Activated CD4-positive, alpha-beta memory T cell treated with anti-CD3 and anti-CD28 coated beads, Interleukin-2, amount 10 ng/mL, durations not matched to agents 7 days and 5 days (primary cell): Measurements from ENCODE around the gene CFAP91. TPM values are rescaled to one million over a fixed set of nuclear protein-coding genes. Genes with fewer than 3 reads are reported as not detected.
"Not testable (repeated sequence)": the region's sequence is repeated elsewhere in the genome, so short reads cannot be mapped to it uniquely, and the experiment has no call there.

Source experiments
- CTCF ChIA-PET: fragments of 350-600 bp; sonication (Branson Sonifier 250); formaldehyde crosslinking; loops from one replicate; lab custom pipeline; 2021; ENCODE audit warnings: antibody characterized with exemption, inconsistent platforms; lab: Charles Lee
- POLR2A ChIA-PET: fragments of 350-600 bp; sonication (Branson Sonifier 250); formaldehyde crosslinking; loops from one replicate; lab custom pipeline; 2021; ENCODE audit warnings: antibody characterized with exemption; lab: Charles Lee
- DNase-seq: peaks from one replicate; pipeline ENCODE4 v3.0.0-alpha.2; 2020
- H3K27ac Mint-ChIP-seq: one replicate; pipeline ENCODE4 v1.8.0; 2021; ENCODE audit warnings: mild to moderate bottlenecking, mixed read lengths
- H3K27me3 Mint-ChIP-seq: one replicate; pipeline ENCODE4 v1.8.0; 2021; ENCODE audit warnings: mixed read lengths
- H3K36me3 Mint-ChIP-seq: one replicate; pipeline ENCODE4 v1.8.0; 2021; ENCODE audit warnings: low read depth, mixed read lengths
- H3K4me1 Mint-ChIP-seq: one replicate; pipeline ENCODE4 v1.8.0; 2021; ENCODE audit warnings: mixed read lengths
- H3K4me3 Mint-ChIP-seq: one replicate; pipeline ENCODE4 v1.8.0; 2021; ENCODE audit warnings: mild to moderate bottlenecking, mixed read lengths
- H3K9me3 Mint-ChIP-seq: one replicate; pipeline ENCODE4 v1.8.0; 2021; ENCODE audit warnings: mixed read lengths
- total RNA-seq, 2 experiments: library from RNA; stranded (reverse); gene quantifications; one replicate each; pipeline ENCODE4 v1.2.3, GENCODE V29; 2021

Gene CFAP91
- total RNA-seq, 2 experiments from 2014 or later: not detected

DNA sequence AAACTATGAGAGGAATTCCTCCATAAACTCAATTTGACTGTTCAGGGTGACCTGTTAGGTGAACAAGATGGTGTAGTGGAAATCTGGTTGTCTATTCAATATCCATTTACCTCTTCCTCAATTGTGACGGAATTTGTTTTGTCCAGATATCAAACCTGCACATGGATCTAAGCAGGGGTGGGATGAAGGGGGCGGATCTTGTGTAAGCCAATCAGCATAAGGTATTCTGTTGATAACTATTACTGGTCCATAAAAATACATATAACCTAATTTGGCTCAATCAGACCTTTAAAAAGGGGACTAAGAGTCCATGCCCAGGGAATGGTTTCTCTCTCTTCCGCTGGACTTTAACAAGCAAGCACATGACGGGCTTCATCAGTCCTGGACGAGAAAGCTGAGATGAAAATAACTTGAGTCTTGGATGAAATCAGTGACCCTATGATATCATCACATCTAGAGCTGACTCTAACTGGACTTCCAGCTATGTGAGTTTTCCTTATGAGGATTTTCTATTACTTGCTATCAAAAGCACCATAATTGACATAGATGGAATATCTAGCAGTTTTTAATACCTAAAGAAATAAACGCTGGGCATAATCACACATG, 36.8 kb upstream of the CFAP91 start:
- ChIA-PET POLR2A (interaction anchor here (1.3 to 3.8 kb wide), 2 partner anchors 10 to 11 kb away, joined by 5 to 19 read pairs; partner anchors contain the start of gene COX17), CTCF (interaction anchor here (1.0 to 1.3 kb wide), 2 partner anchors 15 to 66 kb away, joined by 3 read pairs; no protein-coding TSS in a partner anchor)
- Mint-ChIP-seq H3K27ac (no peak overlapping the region), H3K9me3 (no peaks in the 10 kb centered on the region), H3K36me3 (peaks cover 42% of the 10 kb centered on the region), H3K4me1 (peaks cover 13% of the 10 kb centered on the region), H3K4me3 (no peak overlapping the region), H3K27me3 (no peaks in the 10 kb centered on the region)
- DNase-seq: no peak

DNA sequence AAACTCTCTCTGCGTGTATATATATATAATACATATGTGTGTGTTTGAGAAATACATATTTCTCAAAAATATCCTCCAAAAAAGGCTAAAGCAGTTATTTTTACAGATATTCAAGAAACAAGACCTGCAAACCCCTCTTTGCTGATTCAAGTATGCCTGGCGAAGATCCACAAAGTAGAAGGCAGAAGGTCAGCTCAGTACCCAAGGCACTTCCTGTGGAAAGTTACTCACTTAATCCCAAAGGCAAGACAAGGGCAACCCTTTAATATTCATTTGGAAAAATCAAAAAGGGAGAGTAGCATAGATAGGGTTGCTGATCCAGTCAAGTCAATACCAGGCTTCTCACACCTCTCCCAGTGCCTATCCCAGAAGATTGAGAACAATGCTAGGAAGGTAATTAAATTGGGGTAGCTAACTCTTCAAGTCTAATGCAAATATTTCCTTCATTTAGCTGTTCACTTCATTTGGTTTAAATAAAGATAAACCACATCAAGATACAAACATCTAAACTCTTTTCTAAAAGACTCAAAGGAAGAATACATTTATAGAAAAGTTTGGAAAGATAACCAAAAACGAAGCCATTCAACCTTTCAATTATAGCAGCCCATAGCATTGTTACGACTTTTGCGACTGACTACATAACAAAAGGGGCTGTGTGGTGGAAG, 32.8 kb upstream of the CFAP91 start:
- ChIA-PET POLR2A (no interaction called here), CTCF (no interaction called here)
- Mint-ChIP-seq H3K4me1 (peaks cover 16% of the 10 kb centered on the region), H3K36me3 (peaks cover 68% of the 10 kb centered on the region), H3K27me3 (no peaks in the 10 kb centered on the region), H3K9me3 (no peaks in the 10 kb centered on the region), H3K27ac (no peak overlapping the region), H3K4me3 (no peak overlapping the region)
- DNase-seq: no peak

DNA sequence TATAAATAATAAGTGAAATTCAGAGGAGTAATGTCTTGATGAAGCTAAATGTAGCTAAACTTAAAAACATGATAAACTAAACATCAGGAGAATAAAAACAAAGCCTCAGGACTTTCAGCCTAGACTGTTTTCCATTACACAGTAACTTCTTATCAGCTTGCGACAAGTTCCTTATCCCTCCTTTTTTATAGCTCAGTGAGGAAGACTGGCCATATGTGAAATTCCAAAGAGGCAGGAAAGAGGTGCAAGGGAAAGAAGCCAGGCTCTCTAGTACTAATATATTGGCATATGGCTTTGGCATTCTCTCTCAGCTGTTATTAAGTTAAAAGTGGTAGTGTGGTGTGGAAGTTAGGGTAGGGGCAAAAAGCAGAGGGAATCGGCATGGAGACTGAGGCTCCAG, 30.0 kb upstream of the CFAP91 start:
- no peaks in the 10 kb centered on the region for H3K27me3 Mint-ChIP-seq
- H3K36me3 Mint-ChIP-seq: peaks cover 60% of the 10 kb centered on the region
- no peak for DNase-seq
- H3K9me3 Mint-ChIP-seq: no peaks in the 10 kb centered on the region
- ChIA-PET POLR2A (interaction anchor here (0.8 to 2.4 kb wide), 4 partner anchors 10 to 423 kb away, joined by 3 to 9 read pairs (median 4); no protein-coding TSS in a partner anchor), CTCF (interaction anchor here (0.9 to 1.4 kb wide), 4 partner anchors 9 to 114 kb away, joined by 3 to 4 read pairs (median 4); partner anchors contain the start of gene CD80)
- H3K4me1 Mint-ChIP-seq: peaks cover 34% of the 10 kb centered on the region
- no peak overlapping the region for H3K27ac Mint-ChIP-seq
- H3K4me3 Mint-ChIP-seq: no peak overlapping the region

DNA sequence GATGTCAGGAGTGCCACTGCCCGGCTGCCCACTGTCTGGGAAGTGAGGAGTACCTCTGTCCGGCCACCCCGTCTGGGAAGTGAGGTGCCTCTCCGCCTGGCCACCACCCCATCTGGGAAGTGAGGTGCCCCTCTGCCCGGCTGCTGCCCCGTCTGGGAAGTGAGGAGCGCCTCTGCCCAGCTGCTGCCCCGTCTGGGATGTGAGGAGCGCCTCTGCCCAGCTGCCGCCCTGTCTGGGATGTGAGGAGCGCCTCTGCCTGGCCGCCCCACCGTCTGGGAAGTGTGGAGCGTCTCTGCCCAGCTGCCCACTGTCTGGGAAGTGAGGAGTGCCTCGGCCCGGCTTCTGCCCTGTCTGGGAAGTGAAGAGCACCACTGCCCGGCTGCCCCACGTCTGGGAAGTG, 28.9 kb upstream of the CFAP91 start:
- Mint-ChIP-seq H3K9me3 (no peaks in the 10 kb centered on the region), H3K4me1 (peaks cover 35% of the 10 kb centered on the region), H3K27ac (no peak overlapping the region), H3K4me3 (no peak overlapping the region), H3K36me3 (peaks cover 59% of the 10 kb centered on the region), H3K27me3 (no peaks in the 10 kb centered on the region)
- ChIA-PET CTCF (no interaction called here), POLR2A (no interaction called here)
- DNase-seq: no peak

DNA sequence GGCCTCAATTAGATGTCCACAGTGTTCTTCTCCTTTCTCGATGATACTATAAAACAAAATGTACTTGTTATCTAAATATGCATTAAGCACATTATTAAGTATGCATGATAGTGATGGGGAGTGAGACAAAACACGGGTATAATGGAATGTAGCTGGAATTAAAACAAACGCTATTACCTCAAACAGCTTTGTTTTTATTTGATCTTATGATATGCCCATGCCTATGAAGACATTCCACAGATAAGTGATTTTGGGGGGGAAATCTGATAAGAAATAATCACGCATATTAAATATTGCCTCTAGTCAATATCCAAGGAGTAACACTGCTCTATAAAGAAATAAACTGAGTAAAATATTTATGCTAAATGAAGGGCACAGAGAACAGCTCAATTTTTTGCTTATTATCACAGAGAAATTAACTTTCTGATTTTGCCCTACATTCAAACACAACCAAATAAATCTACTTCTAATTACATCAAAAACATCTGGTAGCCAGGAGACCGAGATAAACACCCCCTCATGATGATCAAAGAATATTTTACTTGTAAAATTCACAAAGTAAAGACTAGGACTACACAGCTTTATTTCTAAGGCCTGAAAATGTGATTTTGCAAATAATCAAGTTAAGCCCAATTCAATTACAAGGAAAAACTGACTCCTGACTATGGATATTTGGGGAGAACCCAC, 27.5 kb upstream of the CFAP91 start:
- POLR2A ChIA-PET: interaction anchor here (0.6 to 3.6 kb wide), 18 partner anchors 8 to 674 kb away, joined by 3 to 32 read pairs (median 7); partner anchors contain the start of genes ADPRH, CD80, GSK3B and LRRC58
- H3K27me3 Mint-ChIP-seq: no peaks in the 10 kb centered on the region
- H3K36me3 Mint-ChIP-seq: peaks cover 46% of the 10 kb centered on the region
- H3K4me3 Mint-ChIP-seq: peak overlapping the region; percentile 74
- peaks cover 33% of the 10 kb centered on the region for H3K4me1 Mint-ChIP-seq
- no peak for DNase-seq
- CTCF ChIA-PET: interaction anchor here (1.0 to 3.3 kb wide), 5 partner anchors 17 to 211 kb away, joined by 3 to 18 read pairs (median 3); partner anchors contain the start of gene CD80
- H3K9me3 Mint-ChIP-seq: no peaks in the 10 kb centered on the region
- H3K27ac Mint-ChIP-seq: peak overlapping the region; percentile 92

DNA sequence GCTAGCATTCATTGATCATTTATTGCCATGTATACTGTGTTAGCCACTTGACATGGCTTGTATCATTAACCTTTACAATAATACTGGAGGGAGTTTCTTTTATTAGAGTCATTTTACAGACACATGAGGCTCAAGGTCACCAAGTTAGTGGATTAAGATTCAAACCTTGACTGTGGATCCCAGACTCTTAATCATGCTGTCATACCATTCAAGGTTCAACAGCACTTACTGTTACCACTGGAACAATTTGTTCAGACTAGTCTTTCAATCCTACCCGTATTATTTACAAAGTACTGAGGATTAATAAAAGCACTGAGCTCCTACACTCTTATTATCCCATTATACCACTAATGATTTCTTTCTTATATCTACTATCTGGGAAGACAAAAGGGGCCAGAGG, 26.8 kb upstream of the CFAP91 start:
- POLR2A ChIA-PET: interaction anchor here (1.0 to 3.6 kb wide), 20 partner anchors 9 to 673 kb away, joined by 3 to 33 read pairs (median 10); partner anchors contain the start of genes CD80, LRRC58, POGLUT1 and TIMMDC1
- peak overlapping the region; percentile 92 for H3K27ac Mint-ChIP-seq
- CTCF ChIA-PET: interaction anchor here (1.0 to 3.3 kb wide), 4 partner anchors 18 to 213 kb away, joined by 3 to 18 read pairs (median 4); partner anchors contain the start of genes CD80 and TMEM39A

DNA sequence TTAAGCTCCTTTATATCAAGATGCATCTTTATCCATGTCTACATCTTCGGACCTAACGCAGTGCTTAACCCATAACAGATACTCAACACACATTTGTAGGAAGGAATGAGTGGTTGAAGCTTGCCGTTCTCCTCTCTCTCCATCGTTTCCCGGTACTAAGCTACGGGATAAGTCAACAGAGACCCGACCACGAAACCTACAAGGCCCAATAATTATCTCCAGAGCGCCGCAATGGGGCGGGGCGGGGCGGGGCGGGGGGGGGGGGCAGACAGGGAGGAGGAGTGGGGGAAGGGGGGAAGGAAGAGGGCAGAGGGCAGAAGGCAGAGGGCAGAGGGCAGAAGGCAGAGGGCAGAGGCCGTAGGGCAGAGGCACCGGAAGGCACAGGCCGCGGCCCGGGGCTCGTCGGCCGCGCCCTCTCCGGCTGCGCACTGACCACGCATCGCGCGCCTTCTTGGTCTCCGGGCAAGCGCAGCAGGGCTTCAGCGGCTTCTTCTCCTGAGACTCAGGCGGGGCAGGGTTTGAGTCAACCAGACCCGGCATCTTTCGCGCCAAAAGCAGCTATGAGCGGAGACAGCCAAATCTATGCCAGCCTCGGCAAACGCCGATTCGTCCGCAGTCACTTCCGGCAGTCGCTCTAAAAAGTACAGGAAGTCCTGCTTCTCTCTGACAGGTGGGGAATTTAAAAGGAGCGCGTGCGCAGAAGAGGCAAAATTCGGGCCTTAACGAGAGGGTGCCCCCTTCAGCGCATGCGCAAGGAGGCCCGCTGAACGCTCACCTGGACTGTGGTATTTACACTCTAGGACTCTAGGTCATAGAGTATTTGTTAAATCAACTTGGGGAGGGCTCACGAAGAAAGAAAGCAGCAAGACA, 25.8 kb upstream of the CFAP91 start, which contains the start of gene COX17:
Gene COX17, minus strand, starts transcription at position 636 of the 870 bp plus-strand sequence. Its CDS starts 96 bp downstream, at position 540.
- peak; percentile 97 for DNase-seq
- peaks cover 29% of the 10 kb centered on the region for H3K4me1 Mint-ChIP-seq
- peaks cover 30% of the 10 kb centered on the region for H3K36me3 Mint-ChIP-seq
- H3K27ac Mint-ChIP-seq: peak within 1 kb of the TSS; percentile 92
- CTCF ChIA-PET: interaction anchor here (1.5 to 3.3 kb wide), 3 partner anchors 37 to 214 kb away, joined by 3 to 18 read pairs (median 5); partner anchors contain the start of genes CD80 and TMEM39A
- H3K4me3 Mint-ChIP-seq: peak within 1 kb of the TSS; percentile 74
- H3K9me3 Mint-ChIP-seq: no peaks in the 10 kb centered on the region
- POLR2A ChIA-PET: interaction anchor here (0.6 to 3.6 kb wide), 22 partner anchors 10 to 1785 kb away, joined by 3 to 33 read pairs (median 9); partner anchors contain the start of genes CD80, LRRC58, POGLUT1 and TIMMDC1
- no peaks in the 10 kb centered on the region for H3K27me3 Mint-ChIP-seq

More for the DNA sequence above, 26.8 kb upstream of the CFAP91 start:
- DNase-seq: no peak
- H3K4me1 Mint-ChIP-seq: peaks cover 33% of the 10 kb centered on the region
- H3K27me3 Mint-ChIP-seq: no peaks in the 10 kb centered on the region
- H3K9me3 Mint-ChIP-seq: no peaks in the 10 kb centered on the region
- peak overlapping the region; percentile 74 for H3K4me3 Mint-ChIP-seq
- H3K36me3 Mint-ChIP-seq: peaks cover 40% of the 10 kb centered on the region

DNA sequence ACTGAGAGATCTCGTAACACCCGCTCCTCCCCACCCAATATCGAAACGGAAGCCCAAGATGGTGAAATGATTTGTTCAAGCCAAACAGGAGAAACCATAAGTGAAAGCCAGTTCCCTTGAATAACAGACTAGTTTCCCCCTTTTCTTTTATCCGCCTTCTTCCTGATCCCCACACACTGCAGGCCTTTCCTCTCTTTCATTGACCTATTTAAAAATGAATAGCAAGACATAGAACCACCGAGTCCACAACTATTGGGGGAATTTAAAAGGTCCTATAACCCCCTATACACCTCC, 25.2 kb upstream of the CFAP91 start:
- H3K9me3 Mint-ChIP-seq: no peaks in the 10 kb centered on the region
- peaks cover 26% of the 10 kb centered on the region for H3K36me3 Mint-ChIP-seq
- peaks cover 29% of the 10 kb centered on the region for H3K4me1 Mint-ChIP-seq
- ChIA-PET POLR2A (interaction anchor here (1.1 to 3.6 kb wide), 16 partner anchors 13 to 355 kb away, joined by 3 to 33 read pairs (median 10); partner anchors contain the start of genes CD80, POGLUT1, TIMMDC1 and TMEM39A), CTCF (interaction anchor here (3.3 kb wide), 1 partner anchor 119 kb away, joined by 18 read pairs; the partner anchor contains the start of gene CD80)
- DNase-seq: no peak
- no peaks in the 10 kb centered on the region for H3K27me3 Mint-ChIP-seq
- peak overlapping the region; percentile 92 for H3K27ac Mint-ChIP-seq
- peak overlapping the region; percentile 74 for H3K4me3 Mint-ChIP-seq

DNA sequence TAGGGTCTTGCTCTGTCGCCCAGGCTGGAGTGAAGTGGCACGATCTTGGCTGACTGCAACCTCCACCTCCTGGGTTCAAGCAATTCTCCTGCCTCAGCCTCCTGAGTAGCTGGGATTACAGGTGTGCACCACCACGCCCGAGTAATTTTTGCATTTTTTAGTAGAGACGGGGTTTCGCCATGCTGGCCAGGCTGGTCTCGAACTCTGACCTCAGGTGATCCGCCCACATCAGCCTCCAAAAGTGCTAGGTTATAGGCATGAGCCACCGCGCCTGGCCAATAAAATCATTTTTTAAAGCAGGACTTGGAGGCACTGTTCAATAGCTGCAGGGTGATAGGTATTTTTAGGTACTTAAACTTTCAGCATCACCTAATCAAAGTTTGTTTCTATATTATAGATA, 24.6 kb upstream of the CFAP91 start:
- POLR2A ChIA-PET: interaction anchor here (0.7 to 3.6 kb wide), 5 partner anchors 14 to 433 kb away, joined by 3 to 33 read pairs (median 19); partner anchors contain the start of gene TMEM39A
- Mint-ChIP-seq H3K4me1 (peaks cover 26% of the 10 kb centered on the region), H3K36me3 (peaks cover 20% of the 10 kb centered on the region)
- H3K27me3 Mint-ChIP-seq, CTCF ChIA-PET, H3K27ac Mint-ChIP-seq, H3K9me3 Mint-ChIP-seq, H3K4me3 Mint-ChIP-seq, DNase-seq: not testable (repeated sequence)

DNA sequence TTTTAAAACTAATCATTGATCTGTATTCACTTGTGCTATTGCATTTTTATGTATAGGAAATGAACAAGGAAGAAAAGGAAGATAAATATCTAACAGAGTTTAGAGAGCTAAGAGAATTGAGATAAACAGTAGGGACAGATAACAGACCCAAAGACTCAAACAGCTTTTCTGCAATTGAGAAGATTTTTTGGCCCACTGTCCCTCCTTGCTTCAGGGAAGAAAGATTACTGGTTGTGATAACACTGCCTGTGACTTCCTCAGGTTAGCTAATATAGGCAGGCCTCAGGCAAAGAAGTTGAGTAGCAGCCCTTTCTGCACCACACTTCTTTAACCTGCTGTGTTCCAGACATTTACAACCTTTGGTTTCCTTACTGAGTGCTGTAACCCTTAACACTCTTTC, 22.9 kb upstream of the CFAP91 start:
- Mint-ChIP-seq H3K4me1 (peaks cover 22% of the 10 kb centered on the region), H3K9me3 (no peaks in the 10 kb centered on the region), H3K27me3 (no peaks in the 10 kb centered on the region), H3K27ac (no peak overlapping the region), H3K4me3 (no peak overlapping the region), H3K36me3 (peaks cover 14% of the 10 kb centered on the region)
- POLR2A ChIA-PET: interaction anchor here (0.7 to 1.9 kb wide), 5 partner anchors 122 to 216 kb away, joined by 3 to 5 read pairs (median 4); partner anchors contain the start of genes TIMMDC1 and TMEM39A
- no peak for DNase-seq
- CTCF ChIA-PET: interaction anchor here (0.7 to 3.2 kb wide), 10 partner anchors 11 to 796 kb away, joined by 3 to 29 read pairs (median 6); partner anchors contain the start of genes CD80, TIMMDC1 and TMEM39A

DNA sequence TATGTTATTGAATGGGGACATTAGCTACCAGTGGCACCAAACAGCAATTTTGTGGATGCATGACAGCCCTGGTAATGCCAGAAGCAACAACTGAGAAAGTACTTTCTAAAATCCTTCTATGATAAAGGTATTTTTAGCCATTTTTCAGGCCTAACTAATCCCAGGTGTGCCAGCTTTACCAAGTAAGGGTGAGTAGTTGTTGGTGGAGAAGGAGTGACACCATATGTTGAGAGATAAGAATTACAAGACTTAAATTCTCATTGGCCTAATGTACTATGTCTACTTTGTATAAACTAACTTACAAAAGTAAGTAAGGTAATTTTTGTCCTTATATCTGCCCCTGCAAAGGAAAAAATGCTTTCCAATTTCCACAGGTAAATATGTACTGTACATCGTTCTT, 21.5 kb upstream of the CFAP91 start:
- Mint-ChIP-seq H3K9me3 (no peaks in the 10 kb centered on the region), H3K27ac (no peak overlapping the region), H3K4me3 (no peak overlapping the region), H3K4me1 (peaks cover 9% of the 10 kb centered on the region), H3K27me3 (no peaks in the 10 kb centered on the region), H3K36me3 (peaks cover 4% of the 10 kb centered on the region)
- DNase-seq: no peak
- POLR2A ChIA-PET: interaction anchor here (0.9 to 1.9 kb wide), 5 partner anchors 81 to 414 kb away, joined by 3 to 5 read pairs (median 3); partner anchors contain the start of genes TIMMDC1 and TMEM39A
- CTCF ChIA-PET: interaction anchor here (0.9 to 3.2 kb wide), 19 partner anchors 9 to 797 kb away, joined by 3 to 29 read pairs (median 4); partner anchors contain the start of genes B4GALT4, CD80, IGSF11 and TEX55
